Ascending aorta (tissue), 2 donors: ENCODE results near the gene MTCL1. TPM values are rescaled to one million over a fixed set of nuclear protein-coding genes. Genes with fewer than 3 reads are reported as not detected.

ENCODE experiments used
- DNase-seq, 2 donors: peaks; one replicate each; pipeline ENCODE4 v3.0.0-alpha.2; 2019; ENCODE audit warnings: low spot score in 2 of 2
- H3K27ac ChIP-seq, 2 donors: fragments of 200-600 bp; sonication (generic); one replicate each; pipeline ENCODE4 v1.5.1; 2016 to 2017; ENCODE audit warnings: mild to moderate bottlenecking in 1 of 2
- H3K27me3 ChIP-seq: fragments of 200-600 bp; sonication (generic); one replicate; pipeline ENCODE4 v1.5.1; 2017
- H3K36me3 ChIP-seq, 2 donors: fragments of 200-600 bp; sonication (generic); one replicate each; pipeline ENCODE4 v1.5.1; 2016
- H3K4me1 ChIP-seq, 2 donors: fragments of 200-600 bp; sonication (generic); one replicate each; pipeline ENCODE4 v1.5.1; 2016 to 2017; ENCODE audit warnings: mild to moderate bottlenecking in 1 of 2
- H3K4me3 ChIP-seq, 2 donors: fragments of 200-600 bp; sonication (generic); one replicate each; pipeline ENCODE4 v1.5.1; 2016 to 2017; ENCODE audit warnings: mild to moderate bottlenecking in 1 of 2
- H3K9me3 ChIP-seq, 2 donors: fragments of 200-600 bp; sonication (generic); one replicate each; pipeline ENCODE4 v1.5.1; 2016
- intact Hi-C: fragments of 100-400 bp; cut with DNase I; formaldehyde crosslinking; loops from one replicate; pipeline ENCODE4 v1.15.1; 2023
- total RNA-seq: library from RNA; depleted of rRNA; stranded (reverse); fragments of >200 nt; gene quantifications from one replicate; pipeline ENCODE4 v1.1.0, GENCODE V29; 2016
- TF ChIP-seq, protein P1 (sequence below), 3 experiments: fragments of 200-600 bp in 2 of 3; fragments of 450-650 bp in 1 of 3; sonication (generic) in 2 of 3; IDR thresholded peaks; one replicate each; pipeline ENCODE4 v1.5.1; 2016 to 2019; ENCODE audit warnings: antibody characterized with exemption in 3 of 3, mild to moderate bottlenecking in 1 of 3, moderate library complexity in 1 of 3

Gene MTCL1
- total RNA-seq, 1 donor from 2014 or later, result 105 TPM

DNA sequence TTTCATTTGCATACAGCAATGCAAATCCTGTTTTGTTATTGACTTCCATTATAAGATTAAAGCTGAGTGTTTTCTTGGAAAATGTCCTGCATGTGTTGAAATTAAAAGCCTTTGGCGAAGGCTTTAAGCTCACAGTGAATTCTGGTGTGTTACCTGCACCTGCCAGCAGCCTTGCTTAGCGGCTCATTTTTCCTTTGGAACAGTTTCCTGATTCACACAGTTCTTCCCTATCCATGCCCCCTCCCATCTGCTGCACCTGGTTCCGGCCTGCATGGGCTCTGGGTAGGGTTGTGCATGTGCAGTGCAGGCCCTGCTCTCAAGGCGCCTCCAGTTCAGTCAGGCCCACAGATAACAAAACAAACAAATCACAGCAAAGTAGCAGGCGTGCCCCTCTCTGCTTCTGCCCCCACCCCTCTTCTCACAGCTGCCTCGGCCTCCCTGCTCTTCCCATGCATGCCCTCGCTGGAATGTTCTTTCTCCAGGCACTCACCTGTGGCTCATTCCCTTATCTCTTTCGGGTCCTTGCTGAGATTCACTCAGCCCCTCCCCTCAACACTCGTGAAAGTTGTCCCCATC is 15.8 kb downstream of the MTCL1 start:
- Histone ChIP-seq H3K9me3 (no peaks in the 10 kb centered on the region), H3K27ac (no peak overlapping the region), H3K27me3 (no peaks in the 10 kb centered on the region), H3K36me3 (no peaks in the 10 kb centered on the region), H3K4me3 (no peak overlapping the region), H3K4me1 (no peaks in the 10 kb centered on the region)
- no peak for DNase-seq
- intact Hi-C loops, result no loop called here
- TF ChIP-seq, protein P1, sequence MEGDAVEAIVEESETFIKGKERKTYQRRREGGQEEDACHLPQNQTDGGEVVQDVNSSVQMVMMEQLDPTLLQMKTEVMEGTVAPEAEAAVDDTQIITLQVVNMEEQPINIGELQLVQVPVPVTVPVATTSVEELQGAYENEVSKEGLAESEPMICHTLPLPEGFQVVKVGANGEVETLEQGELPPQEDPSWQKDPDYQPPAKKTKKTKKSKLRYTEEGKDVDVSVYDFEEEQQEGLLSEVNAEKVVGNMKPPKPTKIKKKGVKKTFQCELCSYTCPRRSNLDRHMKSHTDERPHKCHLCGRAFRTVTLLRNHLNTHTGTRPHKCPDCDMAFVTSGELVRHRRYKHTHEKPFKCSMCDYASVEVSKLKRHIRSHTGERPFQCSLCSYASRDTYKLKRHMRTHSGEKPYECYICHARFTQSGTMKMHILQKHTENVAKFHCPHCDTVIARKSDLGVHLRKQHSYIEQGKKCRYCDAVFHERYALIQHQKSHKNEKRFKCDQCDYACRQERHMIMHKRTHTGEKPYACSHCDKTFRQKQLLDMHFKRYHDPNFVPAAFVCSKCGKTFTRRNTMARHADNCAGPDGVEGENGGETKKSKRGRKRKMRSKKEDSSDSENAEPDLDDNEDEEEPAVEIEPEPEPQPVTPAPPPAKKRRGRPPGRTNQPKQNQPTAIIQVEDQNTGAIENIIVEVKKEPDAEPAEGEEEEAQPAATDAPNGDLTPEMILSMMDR (IDR thresholded peaks at IDR 0.05), result no peak

DNA sequence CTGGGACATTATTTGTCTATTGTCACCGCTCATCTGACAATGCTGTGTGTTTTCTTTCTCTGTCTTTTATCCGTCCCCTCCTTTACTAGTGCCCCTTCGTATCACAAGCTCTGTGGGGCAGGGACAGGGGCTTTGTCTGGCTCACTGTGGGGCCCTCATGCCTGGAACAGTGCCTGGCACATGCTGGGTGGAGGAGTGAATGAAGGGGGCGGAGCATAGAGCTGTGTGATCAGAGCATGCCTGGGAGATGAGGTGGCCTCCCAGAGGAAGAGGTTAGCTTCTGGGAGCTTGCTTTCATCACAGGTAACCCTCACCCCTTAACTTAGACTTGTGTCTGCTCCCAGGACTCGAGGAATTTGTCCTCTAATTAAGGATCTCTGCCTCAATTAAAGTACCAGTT is 16.4 kb downstream of the MTCL1 start:
- Histone ChIP-seq H3K27me3 (no peaks in the 10 kb centered on the region), H3K27ac (no peak overlapping the region), H3K9me3 (no peaks in the 10 kb centered on the region), H3K4me3 (no peak overlapping the region), H3K4me1 (no peaks in the 10 kb centered on the region), H3K36me3 (no peaks in the 10 kb centered on the region)
- TF ChIP-seq, protein P1 (IDR thresholded peaks at IDR 0.05), result no peak
- DNase-seq, result no peak
- intact Hi-C loops, result no loop called here

DNA sequence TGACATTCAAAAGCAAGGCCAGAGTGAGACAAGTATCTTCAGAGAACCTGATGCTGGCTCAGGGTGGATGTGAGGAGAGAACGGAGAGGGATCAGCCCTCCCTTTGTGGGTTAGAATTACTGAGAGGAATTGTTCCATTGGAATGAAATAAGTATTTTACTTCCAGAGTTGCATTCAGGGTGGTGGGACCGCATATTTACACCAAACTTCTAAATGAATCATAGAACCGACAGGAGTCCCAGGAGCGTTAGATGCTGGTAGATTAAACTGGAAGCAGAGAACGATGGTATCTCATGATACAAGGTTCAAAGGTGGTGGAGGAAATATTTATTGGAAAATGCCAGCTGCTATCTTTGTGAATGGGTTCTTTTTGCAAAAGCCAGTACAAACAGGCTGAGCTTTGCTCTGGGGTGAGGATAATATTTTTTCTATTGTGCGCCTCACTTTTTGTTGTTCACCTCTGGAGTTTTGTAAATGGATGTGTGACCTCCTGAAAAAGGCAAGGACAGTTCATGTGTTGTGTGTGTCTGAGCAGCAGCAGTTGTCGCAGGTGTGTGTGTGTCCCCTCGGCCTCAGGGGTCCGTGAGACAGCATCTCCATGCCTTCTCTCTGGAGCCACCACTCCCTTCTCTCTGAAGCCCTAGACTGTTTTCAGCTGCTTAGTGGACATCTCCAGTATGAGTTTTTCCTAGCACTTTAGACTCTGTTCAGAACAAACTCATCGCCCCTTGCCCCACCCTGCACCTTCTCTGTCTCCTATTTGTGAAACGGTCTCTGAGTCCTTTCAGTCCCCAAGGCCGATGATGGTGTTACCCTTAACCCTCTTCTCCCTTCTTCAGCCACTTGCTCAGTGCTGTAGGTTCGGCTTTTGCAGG is 17.8 kb downstream of the MTCL1 start:
- no peak for DNase-seq
- Histone ChIP-seq H3K9me3 (no peaks in the 10 kb centered on the region), H3K4me3 (no peak overlapping the region), H3K4me1 (no peaks in the 10 kb centered on the region), H3K36me3 (no peaks in the 10 kb centered on the region), H3K27ac (no peak overlapping the region), H3K27me3 (no peaks in the 10 kb centered on the region)
- intact Hi-C loops, result no loop called here
- TF ChIP-seq, protein P1 (IDR thresholded peaks at IDR 0.05), result no peak

DNA sequence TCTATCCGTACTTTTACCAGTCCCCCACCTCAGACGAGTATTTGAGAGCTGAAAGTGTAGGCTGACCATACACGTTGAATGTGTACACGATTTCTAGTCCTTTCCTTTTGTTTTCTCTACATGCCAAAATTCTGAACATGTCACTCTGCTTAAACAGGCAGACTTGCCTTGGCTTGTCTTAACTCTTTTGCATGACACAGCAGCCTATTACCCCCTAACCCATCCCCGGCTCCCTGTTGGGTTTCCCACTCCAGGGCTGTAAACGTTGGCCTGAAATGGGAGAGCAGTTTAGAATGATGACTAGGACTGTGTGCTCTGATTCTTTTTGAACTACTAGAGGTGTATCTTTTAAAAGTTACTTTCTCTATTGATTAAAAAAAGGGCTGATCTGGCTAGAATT is 19.1 kb downstream of the MTCL1 start:
- H3K27me3 ChIP-seq, result no peaks in the 10 kb centered on the region
- H3K4me3 ChIP-seq, result no peak overlapping the region
- TF ChIP-seq, protein P1 (IDR thresholded peaks at IDR 0.05), result no peak
- H3K27ac ChIP-seq, result no peak overlapping the region
- intact Hi-C loops, result no loop called here
- H3K36me3 ChIP-seq, result no peaks in the 10 kb centered on the region
- H3K4me1 ChIP-seq, result no peaks in the 10 kb centered on the region
- DNase-seq, result no peak
- H3K9me3 ChIP-seq, result no peaks in the 10 kb centered on the region

DNA sequence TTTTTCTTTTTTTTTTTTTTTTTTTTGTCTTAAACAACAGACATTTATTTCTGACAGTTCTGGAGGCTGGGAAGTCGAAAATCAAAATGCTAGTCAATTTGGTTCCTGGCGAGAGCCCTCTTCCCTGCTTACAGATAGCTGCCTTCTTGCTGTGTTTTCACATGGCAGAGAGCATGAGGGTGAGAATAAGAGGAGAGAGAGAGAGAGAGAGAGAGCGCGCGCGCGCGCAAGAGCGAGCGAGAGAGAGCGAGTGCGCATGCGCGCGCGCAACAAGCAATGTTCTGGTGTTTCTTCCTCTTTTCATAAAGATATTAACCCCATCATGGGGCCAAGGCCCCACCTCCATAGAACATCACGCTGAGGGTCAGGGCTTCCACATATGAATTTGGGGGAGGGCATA is 20.9 kb downstream of the MTCL1 start:
- H3K36me3 ChIP-seq, result no peaks in the 10 kb centered on the region
- H3K27ac ChIP-seq, result no peak overlapping the region
- H3K27me3 ChIP-seq, result no peaks in the 10 kb centered on the region
- DNase-seq, result no peak
- TF ChIP-seq, protein P1 (IDR thresholded peaks at IDR 0.05), result no peak
- no peaks in the 10 kb centered on the region for H3K9me3 ChIP-seq
- intact Hi-C loops, result no loop called here
- no peaks in the 10 kb centered on the region for H3K4me1 ChIP-seq
- H3K4me3 ChIP-seq, result no peak overlapping the region
